Gastrocnemius medialis (tissue), 4 donors: ENCODE measurements around the gene TNNT3. TPM values are rescaled to one million over a fixed set of nuclear protein-coding genes. Genes with fewer than 3 reads are reported as not detected.

Experiments
- ATAC-seq, 2 donors: fragments of 150-250 bp; one replicate each; pipeline ENCODE4 v1.9.1; 2016
- DNase-seq, 2 donors: peaks; one replicate each; pipeline ENCODE4 v3.0.0-alpha.2; 2019
- H3K27ac ChIP-seq, 4 donors: fragments of 200-600 bp; sonication (generic); 1 replicate in 1 of 4; 2 replicates in 3 of 4; pipeline ENCODE4 v1.5.1; 2016 to 2018; ENCODE audit warnings: mild to moderate bottlenecking in 2 of 4, moderate library complexity in 1 of 4
- H3K27me3 ChIP-seq, 3 donors: fragments of 200-600 bp; sonication (generic) in 2 of 3; 1 replicate in 1 of 3; 2 replicates in 2 of 3; pipeline versions ENCODE4 v1.5.1 to v1.6.0; 2016 to 2019; ENCODE audit warnings: mild to moderate bottlenecking in 1 of 3, moderate library complexity in 1 of 3
- H3K36me3 ChIP-seq, 2 donors: fragments of 200-600 bp; sonication (generic) in 1 of 2; one replicate each; pipeline ENCODE4 v1.5.1; 2017 to 2018
- H3K4me1 ChIP-seq, 2 donors: fragments of 200-600 bp; sonication (generic) in 1 of 2; one replicate each; pipeline ENCODE4 v1.5.1; 2016 to 2017; ENCODE audit warnings: mild to moderate bottlenecking in 2 of 2
- H3K4me3 ChIP-seq, 4 donors: fragments of 200-600 bp; sonication (generic) in 3 of 4; 1 replicate in 1 of 4; 2 replicates in 3 of 4; pipeline ENCODE4 v1.5.1; 2016 to 2019; ENCODE audit warnings: mild to moderate bottlenecking in 2 of 4
- H3K9me3 ChIP-seq, 3 donors: fragments of 200-600 bp; sonication (generic) in 2 of 3; 1 replicate in 1 of 3; 2 replicates in 2 of 3; pipeline ENCODE4 v1.5.1; 2016 to 2019
- POLR2A ChIP-seq, 2 donors: fragments of 450-650 bp; IDR thresholded peaks; one replicate each; pipeline ENCODE4 v1.6.1; 2017; ENCODE audit warnings: antibody characterized with exemption in 2 of 2, mild to moderate bottlenecking in 2 of 2, moderate library complexity in 2 of 2
- in situ Hi-C, 4 donors: fragments of 200-750 bp; cut with MboI; loops; one replicate each; pipeline versions ENCODE4 v1.15.0 to v1.8.0; 2017; ENCODE audit warnings: low sequenced_read_pairs in 4 of 4
- intact Hi-C: fragments of 100-400 bp; cut with DNase I; formaldehyde crosslinking; loops from one replicate; pipeline ENCODE4 v1.15.1; 2023; ENCODE audit warnings: low total_unique reads
- microRNA-seq, 2 donors: library from miRNA; unstranded; fragments of <30 nt; microRNA quantifications; one replicate each; pipeline ENCODE4, GENCODE V29; 2016; ENCODE audit warnings: borderline replicate concordance in 2 of 2
- total RNA-seq, 4 donors: library from RNA; depleted of rRNA; stranded (reverse); fragments of >200 nt; gene quantifications; one replicate each; pipeline versions ENCODE4 v1.1.0 to v1.2.3, GENCODE V29; 2016
- TF ChIP-seq, protein P1 (sequence below), 5 experiments: fragments of 450-650 bp in 3 of 5; fragments of 200-600 bp in 2 of 5; sonication (generic) in 2 of 5; IDR thresholded peaks in 4 of 5; conservative IDR thresholded peaks in 1 of 5; 1 replicate in 4 of 5; 2 replicates in 1 of 5; pipeline ENCODE4 v1.5.1; 2016 to 2019; ENCODE audit warnings: antibody characterized with exemption in 5 of 5, mild to moderate bottlenecking in 3 of 5, moderate library complexity in 3 of 5

The TNNT3 gene
- total RNA-seq, 4 donors from 2014 or later, result 1,260 to 3,441 (median 1,835) TPM

DNA sequence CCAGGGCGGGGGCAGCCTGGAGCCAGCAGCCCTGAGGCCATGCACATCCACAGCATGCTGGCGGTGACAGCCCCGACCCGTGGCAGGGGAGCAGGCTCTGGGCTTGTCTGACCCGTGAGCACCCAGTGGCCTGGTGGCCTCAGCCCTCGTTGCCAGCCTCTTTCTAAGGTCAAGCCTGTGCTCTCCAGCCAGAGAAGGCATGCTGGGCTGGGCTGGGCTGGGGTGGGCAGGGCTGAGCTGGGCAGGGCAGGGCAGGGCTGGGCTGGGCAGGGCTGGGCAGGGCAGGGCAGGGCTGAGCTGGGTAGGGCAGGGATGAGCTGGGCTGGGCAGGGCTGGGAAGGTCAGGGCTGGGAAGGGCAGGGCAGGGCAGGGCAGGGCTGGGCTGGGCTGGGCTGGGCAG, 67.5 kb downstream of the TNNT3 start:
- TF ChIP-seq POLR2A (IDR thresholded peaks at IDR 0.05), result no peak
- TF ChIP-seq, protein P1, sequence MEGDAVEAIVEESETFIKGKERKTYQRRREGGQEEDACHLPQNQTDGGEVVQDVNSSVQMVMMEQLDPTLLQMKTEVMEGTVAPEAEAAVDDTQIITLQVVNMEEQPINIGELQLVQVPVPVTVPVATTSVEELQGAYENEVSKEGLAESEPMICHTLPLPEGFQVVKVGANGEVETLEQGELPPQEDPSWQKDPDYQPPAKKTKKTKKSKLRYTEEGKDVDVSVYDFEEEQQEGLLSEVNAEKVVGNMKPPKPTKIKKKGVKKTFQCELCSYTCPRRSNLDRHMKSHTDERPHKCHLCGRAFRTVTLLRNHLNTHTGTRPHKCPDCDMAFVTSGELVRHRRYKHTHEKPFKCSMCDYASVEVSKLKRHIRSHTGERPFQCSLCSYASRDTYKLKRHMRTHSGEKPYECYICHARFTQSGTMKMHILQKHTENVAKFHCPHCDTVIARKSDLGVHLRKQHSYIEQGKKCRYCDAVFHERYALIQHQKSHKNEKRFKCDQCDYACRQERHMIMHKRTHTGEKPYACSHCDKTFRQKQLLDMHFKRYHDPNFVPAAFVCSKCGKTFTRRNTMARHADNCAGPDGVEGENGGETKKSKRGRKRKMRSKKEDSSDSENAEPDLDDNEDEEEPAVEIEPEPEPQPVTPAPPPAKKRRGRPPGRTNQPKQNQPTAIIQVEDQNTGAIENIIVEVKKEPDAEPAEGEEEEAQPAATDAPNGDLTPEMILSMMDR (IDR thresholded peaks at IDR 0.05 in 4 of 5, conservative IDR thresholded peaks at IDR 0.05 in 1 of 5), result no peak
- Histone ChIP-seq H3K36me3 (no peaks in the 10 kb centered on the region), H3K4me1 (no peaks in the 10 kb centered on the region), H3K4me3 (no peak overlapping the region), H3K9me3 (no peaks in the 10 kb centered on the region), H3K27ac (no peak overlapping the region), H3K27me3 (no peaks in the 10 kb centered on the region)
- ATAC-seq, result peak in 1 of 2 donors; percentile 46
- intact Hi-C loops (no loop called here), in situ Hi-C loops (no loop called here)
- no peak for DNase-seq

DNA sequence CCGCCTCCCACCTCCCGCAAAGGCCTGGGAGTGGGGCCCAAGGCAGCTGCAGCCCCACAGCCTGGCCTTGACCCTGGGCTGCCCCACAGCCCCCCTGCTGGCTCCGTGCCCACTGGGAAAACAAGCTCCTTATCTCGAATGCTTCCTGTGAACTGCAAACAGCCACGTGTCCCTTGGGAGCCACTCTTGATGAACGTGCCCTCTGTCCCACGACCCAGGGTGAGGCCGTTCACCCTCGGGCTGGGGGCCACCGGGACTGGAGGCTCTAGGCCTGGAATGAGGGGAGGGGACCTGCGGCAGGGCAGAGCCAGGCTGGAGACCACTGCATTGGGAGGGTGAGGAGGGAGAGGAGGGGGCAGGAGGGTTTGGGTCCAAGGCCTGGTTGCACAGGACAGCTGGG, 68.7 kb downstream of the TNNT3 start:
- no peaks in the 10 kb centered on the region for H3K9me3 ChIP-seq
- no peak for TF ChIP-seq POLR2A (IDR thresholded peaks at IDR 0.05)
- TF ChIP-seq, protein P1 (IDR thresholded peaks at IDR 0.05 in 4 of 5, conservative IDR thresholded peaks at IDR 0.05 in 1 of 5), result no peak
- H3K36me3 ChIP-seq, result no peaks in the 10 kb centered on the region
- H3K27me3 ChIP-seq, result no peaks in the 10 kb centered on the region
- ATAC-seq (no peak), DNase-seq (no peak)
- no peak overlapping the region for H3K27ac ChIP-seq
- in situ Hi-C loops, result no loop called here
- intact Hi-C loops, result no loop called here
- no peak overlapping the region for H3K4me3 ChIP-seq
- no peaks in the 10 kb centered on the region for H3K4me1 ChIP-seq

Small RNAs within 50 kb of the gene (microRNA-seq; reads per million reads assigned to microRNA genes)
- gene MIR7847, result 0 reads per million in 2 donors

Other genes with a start within 250 kb of the TNNT3 start
- not detected for gene KRTAP5-6, start 222.5 kb upstream of the TNNT3 start, total RNA-seq
- 1 to 10 TPM; 1.1 to 7.2 (median 4.9) TPM for gene IFITM10, start 169.1 kb upstream of the TNNT3 start, total RNA-seq
- gene CTSD, start 155.8 kb upstream of the TNNT3 start, total RNA-seq, result 100 to 1,000 TPM; 490 to 981 (median 845) TPM
- not detected for gene SYT8, start 84.7 kb upstream of the TNNT3 start, total RNA-seq
- 1,000 to 10,000 TPM; 1,499 to 3,728 (median 2,254) TPM for gene TNNI2, start 80.7 kb upstream of the TNNT3 start, total RNA-seq
- 10 to 100 TPM in 1 of 4 donors, 1 to 10 TPM in 3; 3.0 to 13.5 (median 5.5) TPM for gene LSP1, start 66.6 kb upstream of the TNNT3 start, total RNA-seq
- 1 to 10 TPM in 2 of 4 donors, under 1 TPM in 2; 0.16 to 2.3 (median 1.0) TPM for gene PRR33, start 27.8 kb upstream of the TNNT3 start, total RNA-seq
- 100 to 1,000 TPM; 128 to 243 (median 187) TPM for gene MRPL23, start 27.6 kb downstream of the TNNT3 start, total RNA-seq
- 1,000 to 10,000 TPM; 1,088 to 2,877 (median 2,059) TPM for gene H19, start 78.1 kb downstream of the TNNT3 start, total RNA-seq
- gene IGF2, start 219.7 kb downstream of the TNNT3 start, total RNA-seq, result 10 to 100 TPM; 21.6 to 42.4 (median 29.2) TPM
- gene INS, start 241.5 kb downstream of the TNNT3 start, total RNA-seq, result not detected